Measurements from ENCODE around the gene LRRN2.

DNA sequence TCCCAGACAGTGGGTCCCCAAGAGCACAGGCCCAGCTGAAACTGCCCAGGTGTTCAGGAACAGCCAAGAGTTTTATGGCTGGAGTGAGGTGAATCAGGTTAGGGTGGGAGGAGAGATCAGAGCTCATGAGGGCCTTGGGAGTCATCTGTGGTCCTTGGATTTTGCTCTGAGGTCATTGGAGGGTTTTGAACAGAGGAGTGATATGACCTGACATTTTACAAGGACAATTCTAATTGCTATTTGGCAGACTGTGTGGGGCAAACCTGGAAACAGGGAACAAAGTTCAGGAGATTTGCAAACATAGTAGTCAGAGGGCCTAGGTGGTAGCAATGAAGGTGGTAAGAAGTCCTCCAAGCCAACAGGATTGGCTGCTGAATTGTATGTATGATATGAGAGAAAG is 31.1 kb upstream of the LRRN2 start:
- TF ChIP-seq, protein P1, sequence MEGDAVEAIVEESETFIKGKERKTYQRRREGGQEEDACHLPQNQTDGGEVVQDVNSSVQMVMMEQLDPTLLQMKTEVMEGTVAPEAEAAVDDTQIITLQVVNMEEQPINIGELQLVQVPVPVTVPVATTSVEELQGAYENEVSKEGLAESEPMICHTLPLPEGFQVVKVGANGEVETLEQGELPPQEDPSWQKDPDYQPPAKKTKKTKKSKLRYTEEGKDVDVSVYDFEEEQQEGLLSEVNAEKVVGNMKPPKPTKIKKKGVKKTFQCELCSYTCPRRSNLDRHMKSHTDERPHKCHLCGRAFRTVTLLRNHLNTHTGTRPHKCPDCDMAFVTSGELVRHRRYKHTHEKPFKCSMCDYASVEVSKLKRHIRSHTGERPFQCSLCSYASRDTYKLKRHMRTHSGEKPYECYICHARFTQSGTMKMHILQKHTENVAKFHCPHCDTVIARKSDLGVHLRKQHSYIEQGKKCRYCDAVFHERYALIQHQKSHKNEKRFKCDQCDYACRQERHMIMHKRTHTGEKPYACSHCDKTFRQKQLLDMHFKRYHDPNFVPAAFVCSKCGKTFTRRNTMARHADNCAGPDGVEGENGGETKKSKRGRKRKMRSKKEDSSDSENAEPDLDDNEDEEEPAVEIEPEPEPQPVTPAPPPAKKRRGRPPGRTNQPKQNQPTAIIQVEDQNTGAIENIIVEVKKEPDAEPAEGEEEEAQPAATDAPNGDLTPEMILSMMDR (IDR thresholded peaks at IDR 0.05), result no peak
- TF ChIP-seq POLR2A (IDR thresholded peaks at IDR 0.05), result no peak
